ENCODE measurements around the gene TTC6.

DNA sequence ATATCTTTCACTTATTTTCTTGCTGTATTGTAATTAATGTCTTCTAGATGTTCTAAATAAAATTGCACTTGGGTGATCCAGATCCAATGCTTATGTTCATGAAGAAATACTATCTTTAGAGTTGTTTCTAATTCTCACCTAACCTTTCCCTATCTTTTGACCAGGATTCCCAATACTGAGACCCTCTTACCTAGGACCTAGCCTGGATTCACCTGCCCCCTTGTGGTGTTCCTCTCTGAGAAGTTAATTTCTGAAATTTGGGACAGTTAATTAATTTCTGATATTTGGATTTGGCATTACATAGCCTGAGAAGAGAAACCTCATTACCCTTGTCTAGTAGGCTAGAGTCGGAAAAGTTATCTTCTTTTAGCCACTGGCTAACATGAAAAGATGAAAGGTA lies 29.9 kb upstream of the TTC6 start:
- TF ChIP-seq, protein P1, sequence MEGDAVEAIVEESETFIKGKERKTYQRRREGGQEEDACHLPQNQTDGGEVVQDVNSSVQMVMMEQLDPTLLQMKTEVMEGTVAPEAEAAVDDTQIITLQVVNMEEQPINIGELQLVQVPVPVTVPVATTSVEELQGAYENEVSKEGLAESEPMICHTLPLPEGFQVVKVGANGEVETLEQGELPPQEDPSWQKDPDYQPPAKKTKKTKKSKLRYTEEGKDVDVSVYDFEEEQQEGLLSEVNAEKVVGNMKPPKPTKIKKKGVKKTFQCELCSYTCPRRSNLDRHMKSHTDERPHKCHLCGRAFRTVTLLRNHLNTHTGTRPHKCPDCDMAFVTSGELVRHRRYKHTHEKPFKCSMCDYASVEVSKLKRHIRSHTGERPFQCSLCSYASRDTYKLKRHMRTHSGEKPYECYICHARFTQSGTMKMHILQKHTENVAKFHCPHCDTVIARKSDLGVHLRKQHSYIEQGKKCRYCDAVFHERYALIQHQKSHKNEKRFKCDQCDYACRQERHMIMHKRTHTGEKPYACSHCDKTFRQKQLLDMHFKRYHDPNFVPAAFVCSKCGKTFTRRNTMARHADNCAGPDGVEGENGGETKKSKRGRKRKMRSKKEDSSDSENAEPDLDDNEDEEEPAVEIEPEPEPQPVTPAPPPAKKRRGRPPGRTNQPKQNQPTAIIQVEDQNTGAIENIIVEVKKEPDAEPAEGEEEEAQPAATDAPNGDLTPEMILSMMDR (IDR thresholded peaks at IDR 0.05) = peak in 4 of 6 experiments; percentile 10 to 44 (median 24)
- no peak for TF ChIP-seq POLR2AphosphoS5 (IDR thresholded peaks at IDR 0.05)
